Measurements from ENCODE around the gene PIGQ.
A peak's percentile ranks its signal among the peaks of the same experiment; 100 is the strongest.
"Not testable (repeated sequence)": the region's sequence is repeated elsewhere in the genome, so short reads cannot be mapped to it uniquely, and the experiment has no call there.

Gene PIGQ

DNA sequence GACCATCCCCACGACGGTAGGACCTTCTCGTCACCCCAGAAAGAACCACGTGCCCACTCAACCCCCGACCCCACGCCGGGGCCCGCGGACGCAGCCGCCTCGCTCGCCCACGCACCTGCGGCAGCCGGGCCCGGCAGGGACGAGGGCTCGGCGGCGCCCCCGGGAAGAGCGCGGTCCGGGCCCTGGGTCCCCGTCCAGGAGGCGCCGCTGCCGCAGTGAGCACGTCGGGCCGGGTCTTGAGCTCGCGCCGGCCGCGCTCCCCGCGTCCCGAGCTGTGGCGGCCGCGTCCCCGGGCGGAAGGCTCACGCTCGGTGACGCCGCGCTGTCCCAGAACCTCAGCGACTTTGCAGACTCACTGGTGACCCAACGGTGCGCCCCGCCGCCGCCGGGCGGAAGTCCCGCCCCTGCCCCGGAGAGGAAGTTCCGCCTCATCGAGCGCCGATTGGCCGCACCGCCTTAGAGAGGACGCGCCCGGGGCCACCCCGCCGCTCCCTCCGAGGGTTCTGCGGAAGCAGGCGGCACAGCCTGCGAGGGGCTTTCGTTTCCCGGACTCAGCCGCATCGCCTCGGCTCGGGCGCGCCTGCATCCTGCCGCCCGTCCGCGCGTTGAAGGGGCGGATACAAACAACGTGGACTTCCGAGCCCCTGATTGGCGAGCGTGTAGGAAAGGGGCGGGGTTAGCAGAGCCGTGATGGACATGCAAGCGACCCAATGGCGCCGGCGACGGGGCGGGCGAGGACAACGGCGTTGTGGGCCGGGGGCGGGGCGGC is 19.3 kb downstream of the PIGQ start:
- peak; percentile 97 for DNase-seq

- DNase-seq: peak; percentile 97
Observed at GRCh38 chr16:589658-590187, 20.0 kb downstream of the PIGQ start, which contains the start of gene RAB40C. RAB40C (plus strand) TSS chr16:590066; CDS start chr16:590292, 226 bp downstream.

DNA sequence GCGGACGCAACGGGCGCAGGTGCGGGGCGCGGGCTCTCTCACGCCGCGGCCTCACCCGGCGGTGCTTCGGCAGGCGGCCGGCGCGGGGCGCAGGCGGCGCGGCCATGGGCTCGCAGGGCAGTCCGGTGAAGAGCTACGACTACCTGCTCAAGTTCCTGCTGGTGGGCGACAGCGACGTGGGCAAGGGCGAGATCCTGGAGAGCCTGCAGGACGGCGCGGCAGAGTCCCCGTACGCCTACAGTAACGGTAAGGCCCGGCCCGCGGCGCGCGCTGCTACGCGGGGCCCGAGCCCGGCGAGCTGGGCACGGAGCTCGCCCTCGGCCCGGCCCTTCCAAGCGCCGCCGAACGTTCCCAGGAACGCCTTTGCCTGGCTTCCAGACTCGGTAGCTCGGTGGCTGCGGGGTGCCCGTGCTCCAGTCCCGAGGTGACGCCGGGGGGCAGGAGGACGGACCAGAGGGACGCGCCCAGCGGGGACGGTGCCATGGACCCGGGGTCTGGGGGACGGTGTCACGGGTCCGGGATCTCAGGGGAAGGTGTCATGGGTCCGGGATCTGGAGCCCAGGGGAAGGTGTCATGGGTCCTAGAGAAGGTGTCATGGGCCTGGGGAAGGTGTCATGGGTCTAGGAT is 20.5 kb downstream of the PIGQ start:
- no peak for DNase-seq

GRCh38 chr16:590815-591200 is 21.0 kb downstream of the PIGQ start:
- DNase-seq: no peak

DNA sequence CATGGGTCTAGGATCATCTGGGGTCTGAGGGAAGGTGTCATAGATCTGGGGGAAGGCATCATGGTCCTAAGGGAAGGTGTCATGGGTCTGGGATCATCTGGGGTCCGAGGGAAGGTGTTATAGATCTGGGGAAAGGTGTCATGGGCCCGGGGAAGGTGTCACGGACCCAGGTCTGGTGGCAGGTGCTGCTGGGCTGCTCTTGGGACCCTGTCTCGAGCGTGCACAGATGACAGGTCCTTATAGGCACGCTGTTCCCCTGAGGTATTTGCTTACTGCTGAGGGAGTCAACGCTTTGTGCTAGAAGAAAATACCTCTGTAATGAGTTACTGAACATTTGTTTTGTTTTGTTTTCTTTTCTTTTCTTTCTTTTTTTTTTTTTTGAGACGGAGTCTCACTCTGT is 21.5 kb downstream of the PIGQ start:
- no peak for DNase-seq

DNA sequence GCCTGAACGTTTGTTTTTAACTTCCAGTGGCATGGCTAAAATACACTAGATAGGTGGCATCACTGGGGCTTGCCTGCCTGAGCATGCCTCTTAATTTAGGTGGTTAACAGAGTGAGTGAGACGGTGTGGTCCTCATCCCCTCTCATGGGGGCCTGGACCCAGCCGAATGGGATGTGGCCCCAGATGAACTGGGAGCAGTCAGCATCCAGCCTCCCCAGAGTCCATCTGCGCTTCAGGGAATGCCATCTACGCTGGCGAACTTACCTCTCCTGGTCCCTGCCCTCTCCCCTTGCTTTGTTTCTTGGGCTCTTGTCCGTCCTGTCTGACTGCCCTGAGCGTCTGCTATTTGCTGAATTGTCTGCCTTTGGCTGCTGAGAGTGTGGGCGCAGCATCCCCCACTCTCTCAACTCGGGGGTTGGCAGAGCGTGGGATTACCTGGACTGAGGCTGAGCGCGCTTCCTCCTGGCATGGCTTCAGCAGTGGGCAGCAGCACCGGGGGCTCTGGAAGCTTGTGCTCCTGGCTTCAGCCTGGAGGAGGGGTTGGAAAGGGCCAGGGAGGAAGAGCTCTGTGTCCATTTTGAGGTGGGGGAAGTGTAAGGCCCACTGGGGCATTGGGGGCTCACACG is 22.2 kb downstream of the PIGQ start:
- DNase-seq: no peak

- no peak for DNase-seq
Observed at GRCh38 chr16:592518-593306, 22.9 kb downstream of the PIGQ start.

DNA sequence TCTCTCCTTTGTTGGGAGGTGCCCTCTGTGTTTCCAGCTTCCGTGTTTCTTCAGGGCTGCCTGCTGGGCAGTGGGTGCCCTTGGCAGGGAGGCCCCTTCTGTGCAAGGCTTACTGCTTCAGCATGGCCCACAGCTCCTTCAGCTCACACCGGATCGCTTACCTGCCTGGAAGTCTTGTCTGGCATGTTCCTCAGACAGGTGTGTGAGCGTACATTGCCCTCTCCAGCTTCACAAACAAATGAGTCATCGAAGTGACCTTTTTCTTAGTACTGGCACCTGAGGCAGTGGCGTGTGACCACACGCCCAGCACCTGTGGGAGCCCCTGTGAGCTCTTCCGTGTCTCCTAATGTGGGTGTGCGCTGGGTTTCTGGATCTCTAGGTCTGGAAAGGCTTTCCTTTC is 23.6 kb downstream of the PIGQ start:
- DNase-seq: no peak

DNA sequence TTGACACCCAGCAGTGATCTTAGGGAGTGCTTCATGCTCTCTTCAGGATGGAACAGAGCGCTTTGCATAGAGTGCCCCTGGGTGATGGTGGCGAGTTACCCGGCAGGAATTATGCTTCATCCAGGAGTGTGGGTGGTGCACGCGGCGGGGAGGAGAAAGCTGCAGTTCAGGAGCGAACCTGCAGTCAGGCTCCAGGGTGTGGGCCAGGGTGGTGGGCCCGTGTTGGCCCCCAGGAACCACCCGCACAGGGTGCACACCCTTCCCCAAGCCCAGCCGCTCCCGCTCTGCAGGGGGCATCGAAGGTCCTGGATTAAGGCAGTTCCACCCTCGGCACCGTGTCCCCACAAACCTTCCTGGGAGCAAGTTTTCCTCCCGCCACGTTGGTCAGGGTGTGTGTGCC is 24.0 kb downstream of the PIGQ start:
- DNase-seq: no peak

DNA sequence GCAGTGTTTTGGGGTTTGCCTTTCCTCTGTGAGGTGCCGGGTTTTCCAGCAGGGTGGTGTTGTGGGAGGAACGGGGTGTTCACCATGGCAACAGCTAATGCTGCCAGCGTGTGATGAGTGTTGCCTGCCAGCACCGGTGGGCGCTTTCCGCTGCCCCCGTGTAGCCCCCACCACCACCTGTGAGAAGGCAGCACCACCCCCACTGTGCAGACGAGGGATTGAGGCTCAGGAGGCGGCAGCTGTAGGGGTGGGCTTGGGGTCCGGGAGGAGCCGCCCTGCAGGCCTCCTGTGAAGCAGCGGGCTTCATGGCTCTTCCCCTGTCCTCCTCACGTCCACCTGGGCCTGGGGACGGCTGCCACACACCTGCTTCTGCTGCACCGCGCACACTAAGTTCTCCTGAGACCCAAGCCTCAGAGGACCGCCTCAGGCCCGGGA is 25.3 kb downstream of the PIGQ start:
- DNase-seq: no peak

GRCh38 chr16:595942-596735 is 26.4 kb downstream of the PIGQ start:
- DNase-seq: no peak

- no peak for DNase-seq
Observed at GRCh38 chr16:596736-597060, 26.9 kb downstream of the PIGQ start.

DNA sequence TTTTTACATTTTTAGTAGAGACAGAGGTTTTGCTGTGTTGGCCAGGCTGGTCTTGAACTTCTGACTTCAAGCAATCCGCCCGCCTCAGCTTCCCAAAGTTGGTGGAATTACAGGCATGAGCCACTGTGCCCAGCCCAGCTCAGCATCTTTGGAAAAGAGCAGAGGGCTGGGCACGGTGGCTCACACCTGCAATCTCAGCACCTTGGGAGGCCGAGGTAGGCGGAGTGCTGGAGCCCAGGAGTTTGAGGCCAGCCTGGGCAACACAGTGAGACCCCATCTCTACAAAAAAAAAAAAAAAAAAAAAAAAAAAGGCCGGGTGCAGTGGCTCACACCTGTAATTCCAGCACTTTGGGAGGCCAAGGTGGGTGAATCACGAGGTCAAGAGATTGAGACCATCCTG is 27.9 kb downstream of the PIGQ start:
- DNase-seq: not testable (repeated sequence)

GRCh38 chr16:598823-599739 is 29.3 kb downstream of the PIGQ start:
- no peak for DNase-seq

- no peak for DNase-seq
Observed at GRCh38 chr16:600781-601180, 31.0 kb downstream of the PIGQ start.

DNA sequence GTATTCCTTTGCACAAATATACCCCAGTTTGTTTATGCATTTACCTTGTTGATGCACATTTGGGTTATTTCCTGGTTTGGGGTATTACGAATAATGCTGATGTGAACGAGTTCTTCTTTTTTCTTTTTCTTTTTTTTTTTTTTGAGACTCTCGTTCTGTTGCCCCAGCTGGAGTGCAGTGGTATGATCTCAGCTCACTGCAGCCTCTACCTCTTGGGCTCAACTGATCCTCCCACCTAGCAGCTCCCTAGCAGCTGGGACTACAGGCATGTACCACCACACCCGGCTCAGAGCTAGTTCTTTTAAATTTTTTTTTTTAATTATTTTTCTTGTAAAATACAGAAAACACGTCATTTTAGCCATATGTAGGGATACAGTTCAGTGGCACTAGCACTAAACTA is 34.2 kb downstream of the PIGQ start:
- DNase-seq: no peak

DNA sequence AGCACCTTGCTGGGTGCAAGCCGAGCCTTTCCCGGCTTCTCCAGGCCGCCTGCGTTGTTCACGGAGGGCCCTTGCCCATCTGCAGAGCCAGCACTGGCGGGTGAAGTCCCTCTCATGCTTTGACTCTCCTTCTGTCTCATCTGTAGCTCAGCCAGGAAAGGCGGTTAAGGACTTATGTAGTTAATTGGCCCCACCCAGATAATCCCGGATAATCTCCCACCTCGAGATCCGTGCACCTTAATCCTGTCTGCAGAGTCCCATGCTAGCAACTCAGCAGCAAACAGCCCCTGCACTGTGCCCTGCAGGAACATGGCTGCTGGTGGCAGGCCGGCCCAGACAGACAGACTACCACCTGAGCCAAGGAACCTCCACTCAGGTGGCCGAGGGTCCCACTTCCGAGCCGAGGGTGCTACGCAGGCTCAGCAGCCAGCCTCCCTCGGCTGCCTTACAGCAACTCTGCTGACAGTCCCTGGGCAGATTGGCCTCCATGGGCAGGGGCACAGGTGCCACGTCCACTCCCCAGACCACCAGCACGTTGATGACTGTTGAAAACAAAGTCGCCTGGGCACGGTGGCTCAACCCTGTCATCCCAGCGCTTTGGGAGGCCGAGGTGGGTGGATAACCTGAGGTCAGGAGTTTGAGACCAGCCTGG is 37.0 kb downstream of the PIGQ start:
- no peak for DNase-seq

GRCh38 chr16:608019-608418 is 38.3 kb downstream of the PIGQ start:
- DNase-seq: no peak

GRCh38 chr16:609316-609715 is 39.5 kb downstream of the PIGQ start:
- no peak for DNase-seq

DNA sequence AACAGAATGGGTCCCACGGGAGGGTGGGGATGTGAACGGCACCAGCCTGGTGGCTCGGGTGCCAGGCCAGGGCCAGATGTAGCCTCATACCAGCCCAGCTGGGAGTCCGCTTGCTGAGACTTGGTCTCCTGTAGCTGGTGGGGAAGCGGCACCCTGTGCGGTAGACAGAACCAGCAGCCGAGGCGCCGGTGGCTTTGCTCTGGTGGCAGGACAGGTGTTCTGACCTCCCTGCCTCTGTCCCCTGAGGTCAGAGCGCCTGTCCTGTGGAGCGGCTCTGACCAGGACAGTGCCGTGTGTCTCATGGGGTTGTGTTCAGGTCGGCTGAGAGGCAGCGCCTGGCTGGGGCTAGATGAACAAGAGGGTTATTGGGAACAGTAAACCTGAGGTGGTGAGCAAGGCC is 40.2 kb downstream of the PIGQ start:
- no peak for DNase-seq

Measured in OCI-M1 (cell line).